HG03196 (cell line): ENCODE results near the gene GNGT1.
A peak's percentile ranks its signal among the peaks of the same experiment; 100 is the strongest.

Source experiments
- ATAC-seq: cut with Tn5 transposase; IDR thresholded peaks from one replicate; pipeline ENCODE4 v1.9.1; 2021; ENCODE audit not compliant: unreplicated experiment

GNGT1 gene

DNA sequence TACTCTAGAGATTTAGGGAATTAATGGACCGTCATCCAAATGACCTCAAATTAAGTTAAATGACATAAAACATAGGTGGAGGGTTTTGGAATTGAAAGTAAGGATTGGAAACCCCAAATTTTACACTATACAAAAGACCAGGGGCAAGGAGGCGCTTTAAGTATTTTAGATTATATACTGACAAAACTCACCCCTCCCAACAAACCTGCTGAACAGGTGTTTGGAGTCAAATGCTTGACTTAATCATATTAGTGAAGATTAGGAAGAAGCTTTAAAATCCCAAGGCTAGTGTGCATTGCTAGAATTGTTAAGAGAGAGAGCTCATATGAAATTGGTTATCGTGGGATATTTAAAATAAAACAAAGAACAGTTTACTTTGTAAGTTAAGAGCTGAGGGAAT is at the start of gene GNGT1:
Gene GNGT1, plus strand, starts transcription at position 301 of the 400 bp plus-strand sequence. CDS start 180 bp downstream, outside the sequence.
- ATAC-seq = no peak

- ATAC-seq = no peak
Measured at GRCh38 chr7:93858857-93859256, 47.5 kb upstream of the GNGT1 start.

- no peak for ATAC-seq
Measured at GRCh38 chr7:93860261-93860660, 46.1 kb upstream of the GNGT1 start.

- no peak for ATAC-seq
Measured at GRCh38 chr7:93861325-93861949, 44.9 kb upstream of the GNGT1 start.

DNA sequence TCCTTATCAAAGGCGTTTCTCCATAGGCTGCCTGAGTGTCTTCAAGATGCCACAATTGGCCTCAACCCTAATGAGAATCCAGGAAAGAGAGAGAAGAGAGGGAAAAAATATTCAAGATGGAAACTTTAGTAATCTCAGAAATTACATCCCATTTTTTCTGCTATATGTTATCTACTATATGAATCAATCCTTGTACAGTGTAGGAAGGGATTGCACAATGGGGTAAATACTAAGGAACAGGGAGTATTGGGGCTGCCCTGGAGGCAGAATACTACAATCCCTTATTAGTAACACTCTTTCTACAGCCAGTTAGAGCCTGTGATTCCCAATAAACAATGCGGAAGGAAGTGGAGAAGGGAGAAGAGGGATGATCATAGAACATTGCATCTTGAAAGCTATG is 43.7 kb upstream of the GNGT1 start:
- ATAC-seq = no peak

- no peak for ATAC-seq
Measured at GRCh38 chr7:93866886-93867285, 39.5 kb upstream of the GNGT1 start.

GRCh38 chr7:93873998-93874574 is 32.3 kb upstream of the GNGT1 start:
- no peak for ATAC-seq

DNA sequence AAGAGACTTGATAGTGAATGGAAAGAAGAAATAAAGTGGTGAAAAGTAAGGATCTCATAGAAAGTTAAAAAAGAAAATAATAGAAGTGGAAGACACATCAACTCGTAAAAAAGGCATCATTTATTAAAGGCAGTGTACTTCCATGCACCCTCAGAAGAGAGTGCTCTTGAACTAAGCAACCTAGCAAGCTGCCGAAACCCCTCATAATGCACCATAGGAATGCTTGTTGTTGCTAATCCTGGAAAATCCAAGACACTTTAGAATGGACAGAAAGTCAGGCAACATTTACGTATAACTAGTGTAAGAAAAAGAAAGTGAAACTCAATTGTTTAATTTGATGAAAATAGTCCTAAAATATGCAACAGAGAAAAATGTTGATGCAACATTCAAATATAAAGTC is 28.6 kb upstream of the GNGT1 start:
- no peak for ATAC-seq

- ATAC-seq = no peak
Measured at GRCh38 chr7:93879356-93879755, 27.0 kb upstream of the GNGT1 start.

DNA sequence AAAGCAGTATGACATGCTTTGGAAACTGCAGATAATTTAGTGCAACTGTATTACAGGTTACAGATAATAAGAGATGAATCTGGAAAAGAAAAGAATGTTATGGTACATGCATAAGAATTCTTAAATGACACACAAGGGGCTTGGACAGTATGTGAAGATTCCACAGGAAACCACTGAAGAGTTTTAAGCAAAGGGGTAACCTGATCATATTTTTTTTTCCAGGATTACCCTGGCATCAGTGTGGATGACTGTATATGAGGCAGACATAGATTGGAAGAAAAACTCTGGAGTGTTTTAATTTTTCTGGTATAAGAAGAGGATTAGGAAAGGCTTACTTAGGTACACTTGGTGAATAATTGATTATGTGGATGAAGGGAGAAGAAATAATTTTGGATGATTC is 23.9 kb upstream of the GNGT1 start:
- no peak for ATAC-seq

DNA sequence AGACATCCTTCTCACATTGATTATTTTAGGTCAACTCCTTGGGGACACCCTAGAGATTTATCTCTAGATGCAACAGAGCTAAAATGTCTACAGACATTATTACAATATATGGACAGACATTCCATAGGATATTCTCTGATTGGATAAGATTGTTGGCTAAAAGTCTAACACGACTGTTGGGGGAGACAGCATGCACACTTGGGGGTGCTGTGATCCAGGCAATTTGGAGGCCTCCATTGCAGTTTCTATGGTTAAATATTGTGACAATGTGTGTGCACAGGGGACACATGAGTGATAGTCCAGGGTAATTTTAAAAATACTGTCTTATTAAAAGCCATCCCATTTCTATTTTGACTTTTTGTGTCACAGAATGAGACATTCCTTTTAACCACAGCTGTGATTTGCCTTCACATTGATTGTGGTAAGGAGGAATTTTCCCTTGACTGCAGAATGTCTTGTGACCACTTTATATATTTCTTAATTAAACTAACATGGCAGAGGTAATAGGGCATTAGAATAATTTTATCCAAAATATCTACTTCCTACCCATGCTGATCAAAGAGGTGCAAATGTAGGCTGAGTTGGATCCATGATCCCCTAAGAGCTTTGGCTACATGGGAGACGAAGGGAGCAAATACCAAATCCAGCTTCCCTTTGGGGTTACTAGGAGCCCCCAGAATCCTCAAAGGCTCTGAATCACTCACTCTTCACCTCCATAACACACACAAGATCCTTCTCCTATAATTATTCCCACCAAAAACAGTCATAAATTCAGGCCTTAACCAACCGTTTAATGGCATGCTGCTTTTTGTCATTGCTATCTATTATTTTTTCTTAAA is 23.1 kb upstream of the GNGT1 start:
- no peak for ATAC-seq

- ATAC-seq = no peak
Measured at GRCh38 chr7:93883917-93884345, 22.4 kb upstream of the GNGT1 start.

DNA sequence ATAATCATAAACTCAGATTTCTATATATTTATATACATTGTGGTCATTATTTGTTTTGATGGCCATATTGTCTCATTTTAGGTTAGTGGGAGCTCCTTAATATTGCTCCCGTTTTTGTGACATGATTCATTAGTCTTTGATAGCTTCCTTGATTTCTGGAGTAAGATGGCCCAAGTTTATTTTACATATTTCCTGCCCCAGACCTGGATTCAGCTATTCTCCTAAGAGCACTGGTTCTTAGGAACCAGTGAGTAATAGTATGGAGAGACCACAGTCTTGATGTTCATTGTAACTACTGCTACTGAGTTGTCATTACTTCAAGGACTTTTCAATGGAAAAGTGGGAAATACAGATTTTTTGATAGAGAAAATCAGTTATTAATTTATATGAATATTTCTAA is 21.8 kb upstream of the GNGT1 start:
- ATAC-seq = no peak

- ATAC-seq = no peak
Measured at GRCh38 chr7:93889261-93889660, 17.1 kb upstream of the GNGT1 start.

DNA sequence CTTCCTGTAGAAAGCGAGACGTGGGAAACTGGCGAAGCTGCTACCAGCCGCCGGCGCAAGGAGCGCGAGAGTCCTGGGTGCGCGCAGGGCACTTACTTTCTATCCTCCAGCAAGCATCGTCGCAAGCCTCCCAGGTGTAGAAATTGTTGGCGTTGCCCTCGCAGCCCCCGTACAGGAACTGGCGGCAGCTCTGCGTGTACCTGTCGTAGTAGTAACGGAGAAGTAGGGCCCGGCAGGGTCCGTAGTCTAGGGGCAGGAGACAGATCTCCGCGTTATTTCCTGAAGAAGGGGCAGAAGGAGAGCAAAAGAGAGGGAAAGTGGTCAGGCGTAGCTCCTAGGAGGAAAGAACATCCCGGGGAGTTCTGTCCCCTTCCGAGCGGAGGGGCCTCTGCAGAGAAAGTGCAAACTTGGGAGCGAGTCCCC is 16.3 kb upstream of the GNGT1 start:
- peak; percentile 67 for ATAC-seq

GRCh38 chr7:93890464-93891068 is 15.8 kb upstream of the GNGT1 start, which contains the start of gene TFPI2:
TSS of gene TFPI2 (minus strand) at chr7:93890753. CDS start at chr7:93890678, 75 bp downstream.
- peak; percentile 40 for ATAC-seq

DNA sequence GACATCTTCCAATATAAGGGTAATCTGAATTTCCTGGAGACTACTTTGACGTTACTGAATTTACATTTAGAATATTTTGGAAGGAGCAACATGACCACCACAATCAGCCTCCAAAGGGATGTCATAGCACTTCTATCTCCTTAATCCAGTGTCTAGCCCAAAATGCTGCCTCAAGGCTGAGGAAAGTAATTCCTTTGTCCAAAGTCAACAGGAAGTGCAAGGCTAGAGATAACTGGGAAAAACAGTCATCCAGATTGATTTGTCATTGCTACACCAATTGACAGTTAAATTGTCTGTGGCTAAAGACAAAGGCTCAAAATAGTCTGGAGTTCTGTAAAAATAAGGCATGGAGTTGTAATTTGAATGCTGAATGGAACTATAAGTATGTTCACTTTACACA is 11.9 kb upstream of the GNGT1 start:
- ATAC-seq = no peak

GRCh38 chr7:93894966-93895640 is 11.3 kb upstream of the GNGT1 start:
- no peak for ATAC-seq

DNA sequence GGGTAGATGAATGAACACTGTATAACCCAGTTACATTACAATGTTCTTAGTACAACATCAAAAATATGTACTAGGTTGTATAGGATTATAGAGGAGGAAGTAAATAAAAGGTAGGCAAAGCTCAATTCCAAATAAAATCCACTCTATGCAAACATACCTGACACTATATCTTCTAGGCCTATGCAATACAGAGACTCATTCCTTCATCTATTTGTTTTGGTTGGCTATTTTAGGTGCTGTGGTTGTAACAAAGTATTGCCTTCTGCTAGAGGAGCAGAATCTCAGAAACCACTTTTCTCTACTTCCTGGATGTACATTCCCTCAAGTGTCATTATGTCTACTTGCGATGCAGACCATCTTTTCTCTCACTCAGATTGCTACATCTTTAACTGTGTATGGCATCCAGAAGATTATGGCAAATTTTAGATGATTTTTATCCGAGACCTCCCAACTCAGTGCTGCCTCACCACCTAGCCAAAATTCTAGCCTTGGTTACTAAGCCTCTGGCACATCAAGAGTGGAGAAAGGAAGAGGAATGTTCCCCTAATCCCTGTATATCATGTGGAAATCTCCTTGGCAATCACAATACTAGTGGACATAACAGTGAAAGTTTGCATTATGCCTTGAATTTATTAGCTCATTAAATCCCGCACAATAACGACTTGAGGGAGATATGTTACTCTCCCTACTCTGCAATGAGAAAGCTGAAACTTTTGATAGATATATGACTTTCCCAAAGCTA is 10.3 kb upstream of the GNGT1 start:
- no peak for ATAC-seq

- no peak for ATAC-seq
Measured at GRCh38 chr7:93897680-93898079, 8.7 kb upstream of the GNGT1 start.
